Transverse colon (tissue), 4 donors: ENCODE results near the gene DAPL1. TPM values are rescaled to one million over a fixed set of nuclear protein-coding genes. Genes with fewer than 3 reads are reported as not detected.
"Not testable (repeated sequence)": the region's sequence is repeated elsewhere in the genome, so short reads cannot be mapped to it uniquely, and the experiment has no call there.

Source experiments
- DNase-seq: peaks from one replicate; pipeline ENCODE4 v3.0.0-alpha.2; 2019
- H3K27ac ChIP-seq, 4 donors: fragments of 200-600 bp; sonication (generic); 2 replicates each; pipeline ENCODE4 v1.5.1; 2016 to 2018; ENCODE audit warnings: inconsistent platforms in 4 of 4
- H3K27me3 ChIP-seq: fragments of 200-600 bp; sonication (generic); 2 replicates; pipeline ENCODE4 v1.5.1; 2017; ENCODE audit warnings: inconsistent platforms
- H3K36me3 ChIP-seq, 4 donors: fragments of 200-600 bp; sonication (generic); 2 replicates each; pipeline ENCODE4 v1.5.1; 2017 to 2019; ENCODE audit warnings: inconsistent platforms in 4 of 4
- H3K4me1 ChIP-seq, 4 donors: fragments of 200-600 bp; sonication (generic); 2 replicates each; pipeline ENCODE4 v1.5.1; 2017 to 2020; ENCODE audit warnings: inconsistent platforms in 4 of 4
- H3K4me3 ChIP-seq, 4 donors: fragments of 200-600 bp; sonication (generic); 1 replicate in 1 of 4; 2 replicates in 3 of 4; pipeline versions ENCODE4 v1.5.1 to v1.6.1; 2017 to 2019; ENCODE audit warnings: inconsistent platforms in 4 of 4
- H3K9me3 ChIP-seq, 2 donors: fragments of 200-600 bp; sonication (generic); 2 replicates each; pipeline ENCODE4 v1.5.1; 2017 to 2019; ENCODE audit warnings: inconsistent platforms in 2 of 2
- WGBS, 2 donors: methylation state at CpG; one replicate each; pipeline ENCODE4 v1.1.5; 2018; ENCODE audit warnings: low coverage in 1 of 2; 5-methylcytosine and 5-hydroxymethylcytosine counted together
- in situ Hi-C, 4 donors: fragments of 200-750 bp; cut with MboI; loops; one replicate each; pipeline versions ENCODE4 v1.15.0 to v1.15.1; 2017; ENCODE audit warnings: low sequenced_read_pairs in 3 of 4, low pct_ligation_motif_present in 1 of 4, low pct_unique_long_range_greater_than_20kb in 1 of 4
- intact Hi-C: fragments of 100-400 bp; cut with DNase I; formaldehyde crosslinking; loops from one replicate; pipeline ENCODE4 v1.15.1; 2023; ENCODE audit warnings: low total_unique reads
- total RNA-seq, 4 donors: library from RNA; depleted of rRNA; stranded (reverse); fragments of >200 nt; gene quantifications; one replicate each; pipeline ENCODE4 v1.1.0, GENCODE V29; 2016

Gene DAPL1
- total RNA-seq, 4 donors from 2014 or later: not detected

GRCh38 chr2:158860179-158860578, 65.1 kb downstream of the DAPL1 start:
- WGBS, 2 donors: 78% methylated on average over 9 of the region's 9 CpGs; no CpG with 5 or more reads in 1 of the 2 donors
- H3K27me3 ChIP-seq, in situ Hi-C loops, H3K4me1 ChIP-seq, H3K27ac ChIP-seq, H3K9me3 ChIP-seq, DNase-seq, intact Hi-C loops, H3K4me3 ChIP-seq, H3K36me3 ChIP-seq: not testable (repeated sequence)

- intact Hi-C loops, DNase-seq, in situ Hi-C loops, H3K27me3 ChIP-seq, H3K4me3 ChIP-seq, H3K27ac ChIP-seq, H3K9me3 ChIP-seq, H3K36me3 ChIP-seq, H3K4me1 ChIP-seq: not testable (repeated sequence)
- 84 to 89% methylated on average over 5 to 10 of the region's 10 CpGs for WGBS, 2 donors
Measured at GRCh38 chr2:158861626-158862025, 66.5 kb downstream of the DAPL1 start.

GRCh38 chr2:158865469-158865868, 70.4 kb downstream of the DAPL1 start:
- WGBS, 2 donors: 89 to 100% methylated on average over 1 to 10 of the region's 10 CpGs
- H3K36me3 ChIP-seq, H3K9me3 ChIP-seq, in situ Hi-C loops, DNase-seq, H3K27me3 ChIP-seq, H3K27ac ChIP-seq, intact Hi-C loops, H3K4me1 ChIP-seq, H3K4me3 ChIP-seq: not testable (repeated sequence)

Other genes with a start within 250 kb of the DAPL1 start
- gene TANC1, start 173.3 kb downstream of the DAPL1 start, total RNA-seq: 100 to 1,000 TPM in 1 of 4 donors, 10 to 100 TPM in 3; 34.5 to 125 (median 47.0) TPM